NCI-H460 (cell line): ENCODE measurements around the gene MT1X. TPM values are rescaled to one million over a fixed set of nuclear protein-coding genes. Genes with fewer than 3 reads are reported as not detected.

Experiments used
- total RNA-seq: library from RNA; depleted of rRNA; stranded (reverse); fragments of >200 nt; shearing (Covaris generic); gene quantifications from 2 replicates; pipeline ENCODE4 v1.2.3, GENCODE V29; 2014; rRNA removed

Gene MT1X
- total RNA-seq, 1 experiment from 2014 or later, result 5.6 TPM

Other genes starting within 250 kb of the MT1X start
- gene NUDT21, start 231.1 kb upstream of the MT1X start, total RNA-seq, result 115 and 140 TPM in 2 replicates
- 121 and 132 TPM in 2 replicates for gene OGFOD1, start 230.9 kb upstream of the MT1X start, total RNA-seq
- 67.3 and 75.3 TPM in 2 replicates for gene BBS2, start 162.4 kb upstream of the MT1X start, total RNA-seq
- gene MT4, start 117.4 kb upstream of the MT1X start, total RNA-seq, result not detected in 2 replicates
- gene MT3, start 92.9 kb upstream of the MT1X start, total RNA-seq, result not detected in 2 replicates
- gene MT2A, start 73.9 kb upstream of the MT1X start, total RNA-seq, result 83.8 and 113 TPM in 2 replicates
- 2.3 TPM in 1 of 2 replicates, not detected in the other for gene MT1E, start 56.7 kb upstream of the MT1X start, total RNA-seq
- gene MT1M, start 49.8 kb upstream of the MT1X start, total RNA-seq, result not detected in 2 replicates
- gene MT1A, start 43.8 kb upstream of the MT1X start, total RNA-seq, result 19.4 and 32.8 TPM in 2 replicates
- not detected in 2 replicates for gene MT1B, start 30.6 kb upstream of the MT1X start, total RNA-seq
- gene MT1F, start 24.5 kb upstream of the MT1X start, total RNA-seq, result 0.72 and 0.97 TPM in 2 replicates
- gene MT1G, start 14.4 kb upstream of the MT1X start, total RNA-seq, result not detected in 2 replicates
- not detected in 2 replicates for gene MT1H, start 12.7 kb upstream of the MT1X start, total RNA-seq
- 78.1 and 87.7 TPM in 2 replicates for gene NUP93, start 47.7 kb downstream of the MT1X start, total RNA-seq
- gene SLC12A3, start 182.7 kb downstream of the MT1X start, total RNA-seq, result not detected in 2 replicates
- gene HERPUD1, start 249.7 kb downstream of the MT1X start, total RNA-seq, result 184 and 222 TPM in 2 replicates